HG03520 (cell line): ENCODE results near the gene POLR3GL.

Experiments
- ATAC-seq: cut with Tn5 transposase; IDR thresholded peaks from one replicate; pipeline ENCODE4 v1.9.1; 2021; ENCODE audit warnings: mild to moderate bottlenecking, moderate library complexity; ENCODE audit not compliant: unreplicated experiment

POLR3GL gene

GRCh38 chr1:145972580-145972979 lies 8.1 kb downstream of the POLR3GL start:
- ATAC-seq: no peak

GRCh38 chr1:145974721-145975120 lies 10.2 kb downstream of the POLR3GL start:
- no peak for ATAC-seq

- no peak for ATAC-seq
Measured at GRCh38 chr1:145975216-145975615, 10.7 kb downstream of the POLR3GL start.

- ATAC-seq: no peak
Measured at GRCh38 chr1:145977016-145977415, 12.5 kb downstream of the POLR3GL start.

- no peak for ATAC-seq
Measured at GRCh38 chr1:145977486-145978470, 13.3 kb downstream of the POLR3GL start.

- no peak for ATAC-seq
Measured at GRCh38 chr1:145978471-145978853, 14.0 kb downstream of the POLR3GL start.

- peak; percentile 83 for ATAC-seq
Measured at GRCh38 chr1:145978854-145979745, 14.6 kb downstream of the POLR3GL start.

- ATAC-seq: peak; percentile 13
Measured at GRCh38 chr1:145979746-145980456, 15.4 kb downstream of the POLR3GL start.

- no peak for ATAC-seq
Measured at GRCh38 chr1:145980457-145980994, 16.0 kb downstream of the POLR3GL start.

- no peak for ATAC-seq
Measured at GRCh38 chr1:145982010-145982723, 17.7 kb downstream of the POLR3GL start.

- no peak for ATAC-seq
Measured at GRCh38 chr1:145983206-145983675, 18.8 kb downstream of the POLR3GL start.

- no peak for ATAC-seq
Measured at GRCh38 chr1:145983960-145984830, 19.7 kb downstream of the POLR3GL start.

- no peak for ATAC-seq
Measured at GRCh38 chr1:145985129-145985501, 20.6 kb downstream of the POLR3GL start.

GRCh38 chr1:145985502-145986439 lies 21.3 kb downstream of the POLR3GL start:
- no peak for ATAC-seq

GRCh38 chr1:145986551-145986950 lies 22.1 kb downstream of the POLR3GL start:
- ATAC-seq: no peak

- no peak for ATAC-seq
Measured at GRCh38 chr1:145987926-145988325, 23.4 kb downstream of the POLR3GL start.

- no peak for ATAC-seq
Measured at GRCh38 chr1:145988773-145989172, 24.3 kb downstream of the POLR3GL start.
